HEK293T (cell line): ENCODE measurements around the gene BPIFB2.

Experiments used
- CTCF ChIA-PET: fragments of 350-600 bp; formaldehyde crosslinking; extraction: SDS; loops from one replicate; lab custom pipeline; 2021; ENCODE audit warnings: antibody characterized with exemption, inconsistent platforms; lab: Yijun Ruan, JAX
- POLR2A ChIA-PET: fragments of 350-600 bp; formaldehyde crosslinking; extraction: SDS; loops from one replicate; lab custom pipeline; 2020; ENCODE audit warnings: antibody characterized with exemption, inconsistent platforms; lab: Yijun Ruan, JAX
- DNase-seq: peaks from one replicate; pipeline ENCODE4 v3.0.0; 2012; ENCODE audit warnings: mixed read lengths; ENCODE audit errors: extremely low spot score
- ARNT ChIP-seq: fragments of 450-650 bp; IDR thresholded peaks from 2 replicates; pipeline ENCODE4 v1.6.1; 2017; ENCODE audit warnings: mild to moderate bottlenecking
- BHLHE40 ChIP-seq: fragments of 450-650 bp; IDR thresholded peaks from 2 replicates; pipeline ENCODE4 v1.6.1; 2016; ENCODE audit warnings: mild to moderate bottlenecking, moderate library complexity, borderline replicate concordance
- CTBP1 ChIP-seq: fragments of 450-650 bp; IDR thresholded peaks from 2 replicates; pipeline ENCODE4 v1.6.1; 2016; ENCODE audit warnings: borderline replicate concordance
- ELF4 ChIP-seq: fragments of 450-650 bp; IDR thresholded peaks from 2 replicates; pipeline ENCODE4 v1.6.1; 2017; ENCODE audit warnings: antibody characterized with exemption
- FOXA1 ChIP-seq: fragments of 450-650 bp; IDR thresholded peaks from 2 replicates; pipeline ENCODE4 v1.6.1; 2016; ENCODE audit warnings: mild to moderate bottlenecking
- FOXK2 ChIP-seq: fragments of 450-650 bp; IDR thresholded peaks from 2 replicates; pipeline ENCODE4 v1.6.1; 2016; ENCODE audit warnings: mild to moderate bottlenecking
- FOXM1 ChIP-seq: fragments of 450-650 bp; IDR thresholded peaks from 2 replicates; pipeline ENCODE4 v1.6.1; 2017; ENCODE audit warnings: mild to moderate bottlenecking, borderline replicate concordance
- HDGF ChIP-seq: fragments of 450-650 bp; IDR thresholded peaks from 2 replicates; pipeline ENCODE4 v1.6.1; 2017; ENCODE audit warnings: antibody characterized with exemption, borderline replicate concordance
- L3MBTL2 ChIP-seq: fragments of 450-650 bp; conservative IDR thresholded peaks from 2 replicates; pipeline ENCODE4 v1.6.1; 2016; ENCODE audit warnings: mild to moderate bottlenecking
- LEF1 ChIP-seq: fragments of 450-650 bp; IDR thresholded peaks from 2 replicates; pipeline ENCODE4 v1.6.1; 2017; ENCODE audit warnings: mild to moderate bottlenecking, borderline replicate concordance
- NFRKB ChIP-seq: fragments of 450-650 bp; IDR thresholded peaks from 2 replicates; pipeline ENCODE4 v1.6.1; 2016; ENCODE audit warnings: mild to moderate bottlenecking, moderate library complexity
- PKNOX1 ChIP-seq: fragments of 450-650 bp; IDR thresholded peaks from 2 replicates; pipeline ENCODE4 v1.6.1; 2016
- SP1 ChIP-seq: fragments of 450-650 bp; IDR thresholded peaks from 2 replicates; pipeline ENCODE4 v1.6.1; 2017
- SUZ12 ChIP-seq: fragments of 450-650 bp; IDR thresholded peaks from 2 replicates; pipeline ENCODE4 v1.6.1; 2016; ENCODE audit warnings: mild to moderate bottlenecking
- TARDBP ChIP-seq: fragments of 450-650 bp; IDR thresholded peaks from 2 replicates; pipeline ENCODE4 v1.6.1; 2016

BPIFB2 gene

GRCh38 chr20:33022694-33023438 lies 15.4 kb downstream of the BPIFB2 start:
- DNase-seq: no peak
- CTCF ChIA-PET: no interaction called here
- TF ChIP-seq L3MBTL2: no peak
- TF ChIP-seq FOXK2: no peak
- POLR2A ChIA-PET: no interaction called here

- POLR2A ChIA-PET: no interaction called here
Measured at GRCh38 chr20:33023439-33024242, 16.1 kb downstream of the BPIFB2 start.

GRCh38 chr20:33024243-33024560 lies 16.7 kb downstream of the BPIFB2 start:
- no peak for DNase-seq
- no peak for TF ChIP-seq FOXA1
- TF ChIP-seq ELF4: no peak
- TF ChIP-seq ARNT: no peak
- TF ChIP-seq FOXM1: no peak
- no peak for TF ChIP-seq HDGF
- no peak for TF ChIP-seq L3MBTL2
- no peak for TF ChIP-seq TARDBP
- TF ChIP-seq BHLHE40: no peak
- no peak for TF ChIP-seq SUZ12
- TF ChIP-seq FOXK2: no peak
- TF ChIP-seq LEF1: no peak
- TF ChIP-seq SP1: no peak
- no peak for TF ChIP-seq NFRKB
- no peak for TF ChIP-seq PKNOX1
- ChIA-PET CTCF (no interaction called here), POLR2A (no interaction called here)

More at GRCh38 chr20:33023439-33024242, 16.1 kb downstream of the BPIFB2 start:
- CTCF ChIA-PET: no interaction called here
- TF ChIP-seq L3MBTL2: no peak
- no peak for TF ChIP-seq ARNT
- TF ChIP-seq BHLHE40: no peak
- TF ChIP-seq NFRKB: no peak
- no peak for TF ChIP-seq FOXK2
- TF ChIP-seq LEF1: no peak
- no peak for TF ChIP-seq SUZ12
- no peak for TF ChIP-seq FOXA1
- TF ChIP-seq CTBP1: no peak
- DNase-seq: no peak

- ChIA-PET CTCF (no interaction called here), POLR2A (no interaction called here)
- no peak for DNase-seq
- no peak for TF ChIP-seq FOXM1
Measured at GRCh38 chr20:33024609-33025317, 17.3 kb downstream of the BPIFB2 start.

- ChIA-PET CTCF (no interaction called here), POLR2A (no interaction called here)
- TF ChIP-seq ELF4 (no peak), BHLHE40 (no peak), TARDBP (no peak), LEF1 (no peak), FOXA1 (no peak)
- no peak for DNase-seq
Measured at GRCh38 chr20:33025318-33025876, 17.9 kb downstream of the BPIFB2 start.

GRCh38 chr20:33026072-33026778 lies 18.7 kb downstream of the BPIFB2 start:
- CTCF ChIA-PET: no interaction called here
- POLR2A ChIA-PET: no interaction called here
- no peak for DNase-seq
- TF ChIP-seq CTBP1 (no peak), BHLHE40 (no peak), ELF4 (no peak), FOXM1 (no peak), SUZ12 (no peak), FOXA1 (no peak)
